ENCODE data around the gene OR11L1.

GRCh38 chr1:247865416-247865815 is 23.7 kb upstream of the OR11L1 start:
- TF ChIP-seq, protein P1, sequence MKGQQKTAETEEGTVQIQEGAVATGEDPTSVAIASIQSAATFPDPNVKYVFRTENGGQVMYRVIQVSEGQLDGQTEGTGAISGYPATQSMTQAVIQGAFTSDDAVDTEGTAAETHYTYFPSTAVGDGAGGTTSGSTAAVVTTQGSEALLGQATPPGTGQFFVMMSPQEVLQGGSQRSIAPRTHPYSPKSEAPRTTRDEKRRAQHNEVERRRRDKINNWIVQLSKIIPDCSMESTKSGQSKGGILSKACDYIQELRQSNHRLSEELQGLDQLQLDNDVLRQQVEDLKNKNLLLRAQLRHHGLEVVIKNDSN (IDR thresholded peaks at IDR 0.05) = no peak
- TF ChIP-seq TCF12 (IDR thresholded peaks at IDR 0.05; ENCODE audit: low read depth) (no peak), TEAD4 (IDR thresholded peaks at IDR 0.05) (no peak), EGR1 (IDR thresholded peaks at IDR 0.05) (no peak), EP300 (IDR thresholded peaks at IDR 0.05; ENCODE audit: borderline replicate concordance) (no peak), MAX (IDR thresholded peaks at IDR 0.05) (no peak), RAD21 (IDR thresholded peaks at IDR 0.05; ENCODE audit: low read depth) (no peak), FOXM1 (IDR thresholded peaks at IDR 0.05; ENCODE audit: borderline replicate concordance, low read depth) (no peak), ZBTB7A (IDR thresholded peaks at IDR 0.05; ENCODE audit: low read depth) (no peak), CREB1 (IDR thresholded peaks at IDR 0.05; ENCODE audit: low read depth) (no peak), YY1 (IDR thresholded peaks at IDR 0.05; ENCODE audit: low read depth) (no peak), CEBPB (IDR thresholded peaks at IDR 0.05) (no peak)
- TF ChIP-seq, protein P2, sequence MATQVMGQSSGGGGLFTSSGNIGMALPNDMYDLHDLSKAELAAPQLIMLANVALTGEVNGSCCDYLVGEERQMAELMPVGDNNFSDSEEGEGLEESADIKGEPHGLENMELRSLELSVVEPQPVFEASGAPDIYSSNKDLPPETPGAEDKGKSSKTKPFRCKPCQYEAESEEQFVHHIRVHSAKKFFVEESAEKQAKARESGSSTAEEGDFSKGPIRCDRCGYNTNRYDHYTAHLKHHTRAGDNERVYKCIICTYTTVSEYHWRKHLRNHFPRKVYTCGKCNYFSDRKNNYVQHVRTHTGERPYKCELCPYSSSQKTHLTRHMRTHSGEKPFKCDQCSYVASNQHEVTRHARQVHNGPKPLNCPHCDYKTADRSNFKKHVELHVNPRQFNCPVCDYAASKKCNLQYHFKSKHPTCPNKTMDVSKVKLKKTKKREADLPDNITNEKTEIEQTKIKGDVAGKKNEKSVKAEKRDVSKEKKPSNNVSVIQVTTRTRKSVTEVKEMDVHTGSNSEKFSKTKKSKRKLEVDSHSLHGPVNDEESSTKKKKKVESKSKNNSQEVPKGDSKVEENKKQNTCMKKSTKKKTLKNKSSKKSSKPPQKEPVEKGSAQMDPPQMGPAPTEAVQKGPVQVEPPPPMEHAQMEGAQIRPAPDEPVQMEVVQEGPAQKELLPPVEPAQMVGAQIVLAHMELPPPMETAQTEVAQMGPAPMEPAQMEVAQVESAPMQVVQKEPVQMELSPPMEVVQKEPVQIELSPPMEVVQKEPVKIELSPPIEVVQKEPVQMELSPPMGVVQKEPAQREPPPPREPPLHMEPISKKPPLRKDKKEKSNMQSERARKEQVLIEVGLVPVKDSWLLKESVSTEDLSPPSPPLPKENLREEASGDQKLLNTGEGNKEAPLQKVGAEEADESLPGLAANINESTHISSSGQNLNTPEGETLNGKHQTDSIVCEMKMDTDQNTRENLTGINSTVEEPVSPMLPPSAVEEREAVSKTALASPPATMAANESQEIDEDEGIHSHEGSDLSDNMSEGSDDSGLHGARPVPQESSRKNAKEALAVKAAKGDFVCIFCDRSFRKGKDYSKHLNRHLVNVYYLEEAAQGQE (IDR thresholded peaks at IDR 0.05; ENCODE audit: low read depth) = no peak
